Vagina (tissue), 2 donors: Measurements from ENCODE around the gene SLC22A4. TPM values are rescaled to one million over a fixed set of nuclear protein-coding genes. Genes with fewer than 3 reads are reported as not detected.

Experiments
- DNase-seq, 2 donors: peaks; one replicate each; pipeline ENCODE4 v3.0.0-alpha.2; 2017; ENCODE audit errors: extremely low spot score in 2 of 2
- H3K27ac ChIP-seq: fragments of 200-600 bp; sonication (generic); one replicate; pipeline ENCODE4 v1.5.1; 2019
- H3K27me3 ChIP-seq: fragments of 200-600 bp; sonication (generic); one replicate; pipeline ENCODE4 v1.5.1; 2019
- H3K36me3 ChIP-seq, 2 donors: fragments of 200-600 bp; sonication (generic); one replicate each; pipeline ENCODE4 v1.5.1; 2017 to 2019
- H3K4me1 ChIP-seq: fragments of 200-600 bp; sonication (generic); one replicate; pipeline ENCODE4 v1.5.1; 2019
- H3K4me3 ChIP-seq, 2 donors: fragments of 200-600 bp; sonication (generic); 1 replicate in 1 of 2; 2 replicates in 1 of 2; pipeline ENCODE4 v1.5.1; 2016 to 2019
- H3K9me3 ChIP-seq: fragments of 200-600 bp; sonication (generic); one replicate; pipeline ENCODE4 v1.5.1; 2019
- POLR2A ChIP-seq, 2 donors: fragments of 450-650 bp; IDR thresholded peaks; one replicate each; pipeline ENCODE4 v1.6.1; 2017; ENCODE audit warnings: antibody characterized with exemption in 2 of 2, mild to moderate bottlenecking in 2 of 2, moderate library complexity in 2 of 2
- POLR2AphosphoS5 ChIP-seq, 2 donors: sonication (generic); formaldehyde crosslinking; IDR thresholded peaks; one replicate each; pipeline ENCODE4 v1.9.0; 2017; ENCODE audit warnings: antibody characterized with exemption in 2 of 2, mild to moderate bottlenecking in 2 of 2, low read depth in 1 of 2; ENCODE audit not compliant: insufficient read depth in 1 of 2
- intact Hi-C: fragments of 100-400 bp; cut with DNase I; formaldehyde crosslinking; loops from one replicate; pipeline ENCODE4 v1.15.1; 2023
- total RNA-seq: library from RNA; depleted of rRNA; stranded (reverse); fragments of >200 nt; gene quantifications from one replicate; pipeline ENCODE4 v1.2.3, GENCODE V29; 2016
- TF ChIP-seq, protein P1 (sequence below), 3 experiments: fragments of 450-650 bp in 2 of 3; fragments of 200-600 bp in 1 of 3; sonication (generic) in 1 of 3; IDR thresholded peaks; one replicate each; pipeline ENCODE4 v1.5.1; 2017 to 2019; ENCODE audit warnings: antibody characterized with exemption in 3 of 3, mild to moderate bottlenecking in 2 of 3, moderate library complexity in 2 of 3

Gene SLC22A4
- total RNA-seq, 1 donor from 2014 or later: 1.7 TPM

DNA sequence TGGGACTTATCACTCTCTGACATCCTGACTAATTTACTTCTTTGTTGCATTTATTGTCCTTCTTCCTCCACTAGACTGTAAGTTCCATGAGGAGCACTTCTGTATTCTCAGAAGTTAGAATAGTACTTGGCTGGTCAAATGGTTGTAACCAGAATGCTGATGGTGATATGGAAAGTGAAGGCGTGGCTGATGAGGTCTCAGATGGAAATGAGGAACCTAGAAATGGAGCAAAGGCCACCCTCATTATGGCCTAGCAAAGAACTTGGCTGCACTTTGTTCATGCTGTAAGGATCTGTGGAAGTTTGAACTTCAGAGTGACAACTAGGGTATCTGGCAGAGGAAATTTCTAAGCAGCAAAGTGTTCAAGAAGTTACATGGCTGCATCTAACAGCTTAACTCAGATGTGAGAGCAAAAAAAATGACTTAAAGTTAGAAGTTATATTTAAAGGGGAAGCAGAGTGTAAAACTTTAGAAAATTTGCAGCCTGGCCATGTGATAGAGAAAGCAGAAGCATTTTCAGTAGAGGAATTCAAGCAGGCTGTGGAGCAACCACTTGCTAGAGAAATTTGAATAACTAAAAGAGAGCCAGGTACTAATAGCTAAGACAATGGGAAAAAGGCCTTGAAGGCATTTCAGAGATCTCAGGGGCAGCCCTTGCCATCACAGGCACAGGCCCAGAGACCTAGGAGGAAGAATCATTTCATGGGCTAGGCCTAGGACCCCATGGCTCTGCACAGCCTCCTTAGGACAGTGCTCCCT is 60.4 kb downstream of the SLC22A4 start:
- no peaks in the 10 kb centered on the region for H3K4me1 ChIP-seq
- no peaks in the 10 kb centered on the region for H3K9me3 ChIP-seq
- H3K4me3 ChIP-seq: no peak overlapping the region
- intact Hi-C loops: no loop called here
- TF ChIP-seq, protein P1, sequence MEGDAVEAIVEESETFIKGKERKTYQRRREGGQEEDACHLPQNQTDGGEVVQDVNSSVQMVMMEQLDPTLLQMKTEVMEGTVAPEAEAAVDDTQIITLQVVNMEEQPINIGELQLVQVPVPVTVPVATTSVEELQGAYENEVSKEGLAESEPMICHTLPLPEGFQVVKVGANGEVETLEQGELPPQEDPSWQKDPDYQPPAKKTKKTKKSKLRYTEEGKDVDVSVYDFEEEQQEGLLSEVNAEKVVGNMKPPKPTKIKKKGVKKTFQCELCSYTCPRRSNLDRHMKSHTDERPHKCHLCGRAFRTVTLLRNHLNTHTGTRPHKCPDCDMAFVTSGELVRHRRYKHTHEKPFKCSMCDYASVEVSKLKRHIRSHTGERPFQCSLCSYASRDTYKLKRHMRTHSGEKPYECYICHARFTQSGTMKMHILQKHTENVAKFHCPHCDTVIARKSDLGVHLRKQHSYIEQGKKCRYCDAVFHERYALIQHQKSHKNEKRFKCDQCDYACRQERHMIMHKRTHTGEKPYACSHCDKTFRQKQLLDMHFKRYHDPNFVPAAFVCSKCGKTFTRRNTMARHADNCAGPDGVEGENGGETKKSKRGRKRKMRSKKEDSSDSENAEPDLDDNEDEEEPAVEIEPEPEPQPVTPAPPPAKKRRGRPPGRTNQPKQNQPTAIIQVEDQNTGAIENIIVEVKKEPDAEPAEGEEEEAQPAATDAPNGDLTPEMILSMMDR (IDR thresholded peaks at IDR 0.05): no peak
- TF ChIP-seq POLR2AphosphoS5 (IDR thresholded peaks at IDR 0.05; ENCODE audit: insufficient read depth in 1 of 2, low read depth in 1 of 2) (no peak), POLR2A (IDR thresholded peaks at IDR 0.05) (no peak)
- no peaks in the 10 kb centered on the region for H3K27me3 ChIP-seq
- DNase-seq: no peak
- H3K27ac ChIP-seq: no peak overlapping the region
- peaks cover 0 to 2% of the 10 kb centered on the region in 2 donors for H3K36me3 ChIP-seq

GRCh38 chr5:132355140-132355765 is 61.1 kb downstream of the SLC22A4 start:
- DNase-seq: no peak
- H3K4me3 ChIP-seq: no peak overlapping the region
- TF ChIP-seq, protein P1 (IDR thresholded peaks at IDR 0.05): no peak
- no peak for TF ChIP-seq POLR2A (IDR thresholded peaks at IDR 0.05)
- no peak for TF ChIP-seq POLR2AphosphoS5 (IDR thresholded peaks at IDR 0.05; ENCODE audit: insufficient read depth in 1 of 2, low read depth in 1 of 2)
- H3K27ac ChIP-seq: no peak overlapping the region
- no peaks in the 10 kb centered on the region for H3K27me3 ChIP-seq
- H3K4me1 ChIP-seq: no peaks in the 10 kb centered on the region
- H3K36me3 ChIP-seq: no peaks in the 10 kb centered on the region
- no peaks in the 10 kb centered on the region for H3K9me3 ChIP-seq
- intact Hi-C loops: no loop called here

GRCh38 chr5:132358775-132359174 is 64.6 kb downstream of the SLC22A4 start:
- Histone ChIP-seq H3K27me3 (no peaks in the 10 kb centered on the region), H3K4me3 (no peak overlapping the region), H3K4me1 (peaks cover 8% of the 10 kb centered on the region), H3K9me3 (no peaks in the 10 kb centered on the region), H3K27ac (no peak overlapping the region), H3K36me3 (no peaks in the 10 kb centered on the region)
- intact Hi-C loops: no loop called here
- no peak for DNase-seq
- TF ChIP-seq, protein P1 (IDR thresholded peaks at IDR 0.05): no peak

DNA sequence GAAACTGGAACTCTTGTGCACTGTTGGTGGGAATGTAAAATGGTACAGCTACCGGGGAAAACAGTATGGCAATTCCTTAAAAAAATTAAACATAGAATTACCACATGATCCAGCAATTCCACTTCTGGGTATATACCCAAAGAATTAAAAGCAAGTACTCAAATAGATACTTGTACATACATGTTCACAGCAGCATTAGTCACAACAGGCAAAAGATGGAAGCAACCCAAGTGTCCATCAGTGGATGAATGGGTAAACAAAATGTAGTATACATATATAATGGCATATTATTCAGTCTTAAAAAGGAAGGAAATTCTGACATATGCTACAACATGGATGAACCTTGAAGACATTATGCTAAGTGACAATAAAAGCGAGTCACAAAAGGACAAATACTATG is 67.9 kb downstream of the SLC22A4 start:
- H3K36me3 ChIP-seq: no peaks in the 10 kb centered on the region
- no peak for DNase-seq
- H3K4me3 ChIP-seq: no peak overlapping the region
- TF ChIP-seq, protein P1 (IDR thresholded peaks at IDR 0.05): no peak
- no peak for TF ChIP-seq POLR2AphosphoS5 (IDR thresholded peaks at IDR 0.05; ENCODE audit: insufficient read depth in 1 of 2, low read depth in 1 of 2)
- no peak for TF ChIP-seq POLR2A (IDR thresholded peaks at IDR 0.05)
- no peak overlapping the region for H3K27ac ChIP-seq
- H3K4me1 ChIP-seq: peaks cover 19% of the 10 kb centered on the region
- intact Hi-C loops: loop anchor here (10.0 kb wide), 1 partner anchor 67 kb away; the partner anchor contains the start of gene SLC22A4
- no peaks in the 10 kb centered on the region for H3K9me3 ChIP-seq
- no peaks in the 10 kb centered on the region for H3K27me3 ChIP-seq
